Hair follicle dermal papilla cell (primary cell): ENCODE data around the gene VRTN. TPM values are rescaled to one million over a fixed set of nuclear protein-coding genes. Genes with fewer than 3 reads are reported as not detected.

Source experiments
- total RNA-seq: library from RNA; depleted of rRNA; stranded (reverse); fragments of >200 nt; gene quantifications from 2 replicates; pipeline ENCODE4 v1.2.3, GENCODE V29; 2012

VRTN gene, protein sequence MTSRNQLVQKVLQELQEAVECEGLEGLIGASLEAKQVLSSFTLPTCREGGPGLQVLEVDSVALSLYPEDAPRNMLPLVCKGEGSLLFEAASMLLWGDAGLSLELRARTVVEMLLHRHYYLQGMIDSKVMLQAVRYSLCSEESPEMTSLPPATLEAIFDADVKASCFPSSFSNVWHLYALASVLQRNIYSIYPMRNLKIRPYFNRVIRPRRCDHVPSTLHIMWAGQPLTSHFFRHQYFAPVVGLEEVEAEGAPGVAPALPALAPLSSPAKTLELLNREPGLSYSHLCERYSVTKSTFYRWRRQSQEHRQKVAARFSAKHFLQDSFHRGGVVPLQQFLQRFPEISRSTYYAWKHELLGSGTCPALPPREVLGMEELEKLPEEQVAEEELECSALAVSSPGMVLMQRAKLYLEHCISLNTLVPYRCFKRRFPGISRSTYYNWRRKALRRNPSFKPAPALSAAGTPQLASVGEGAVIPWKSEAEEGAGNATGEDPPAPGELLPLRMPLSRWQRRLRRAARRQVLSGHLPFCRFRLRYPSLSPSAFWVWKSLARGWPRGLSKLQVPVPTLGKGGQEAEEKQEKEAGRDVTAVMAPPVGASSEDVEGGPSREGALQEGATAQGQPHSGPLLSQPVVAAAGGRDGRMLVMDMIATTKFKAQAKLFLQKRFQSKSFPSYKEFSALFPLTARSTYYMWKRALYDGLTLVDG
- total RNA-seq, result not detected in 2 replicates

DNA sequence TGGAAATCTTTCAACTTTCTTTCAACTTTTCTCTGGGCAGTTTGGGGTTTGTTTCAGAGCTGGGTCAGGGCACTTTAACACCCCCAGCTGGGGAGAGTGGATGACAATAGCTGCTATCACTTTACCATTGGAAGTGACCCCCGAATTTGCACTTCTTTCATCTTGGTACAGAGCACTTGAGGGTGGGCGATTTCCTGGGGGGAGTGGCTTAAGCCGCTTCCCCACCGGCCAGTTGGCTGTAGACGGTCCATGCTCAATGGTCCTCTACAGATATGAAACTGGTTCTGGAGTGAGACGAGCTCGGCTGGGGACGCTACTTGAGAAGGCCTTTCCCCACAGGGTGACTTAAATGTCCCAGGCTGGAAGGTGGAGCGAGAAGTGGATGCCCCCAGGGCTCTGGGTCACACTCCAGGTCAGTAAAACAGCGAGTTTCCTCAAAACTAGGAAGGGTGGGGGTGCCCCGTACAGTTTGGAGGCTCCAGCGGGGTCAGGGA, at the start of gene VRTN:
Gene VRTN (plus strand): TSS at position 231 of the 494 bp plus-strand sequence. CDS start 8,313 bp downstream, outside the sequence.

DNA sequence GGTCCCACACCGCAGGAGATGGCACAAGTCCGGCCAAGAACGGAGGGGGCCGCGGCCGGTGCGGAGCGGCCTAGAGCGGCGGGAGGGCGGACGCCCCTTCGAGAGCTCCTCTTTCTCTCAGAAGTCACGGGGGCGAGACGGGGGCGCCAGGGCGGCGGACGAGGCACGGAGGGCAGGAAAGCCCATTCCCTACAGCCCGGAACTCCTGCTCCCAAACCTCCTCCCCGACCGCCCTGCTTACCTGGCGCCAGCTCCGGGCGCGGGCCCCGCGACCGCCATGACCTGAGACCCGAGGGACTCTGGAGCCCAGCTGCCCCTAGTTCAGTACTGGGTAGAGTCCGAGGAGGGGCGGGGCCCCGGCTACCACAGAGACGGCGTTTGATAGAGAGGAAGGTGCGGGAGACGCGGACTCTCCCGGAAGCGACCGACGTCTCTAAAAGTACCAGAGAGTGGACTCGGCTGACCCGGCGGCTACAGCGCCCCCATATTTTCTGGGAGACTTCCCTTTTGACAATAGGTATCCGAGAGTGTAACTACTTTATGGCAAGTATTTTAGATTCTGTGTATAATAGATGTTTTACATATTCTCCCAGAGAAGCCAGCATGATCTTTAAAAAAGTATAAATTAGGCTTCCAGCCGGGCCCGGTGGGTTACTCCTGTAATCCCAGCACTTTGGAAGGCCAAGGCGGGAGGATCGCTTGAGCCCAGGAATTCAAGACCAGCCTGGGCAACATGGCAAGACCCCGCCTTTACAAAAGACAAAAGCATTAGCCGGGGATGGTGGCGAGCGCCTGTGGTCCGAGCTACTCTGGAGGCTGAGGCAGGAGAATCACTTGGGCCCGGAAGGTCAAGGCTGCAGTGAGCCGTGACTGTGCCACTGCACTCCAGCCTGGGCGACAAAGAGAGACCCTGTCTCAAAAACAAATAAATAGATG, 45.4 kb upstream of the VRTN start, which contains the start of gene ABCD4:
Gene ABCD4 (minus strand): TSS at position 301 of the 936 bp plus-strand sequence. CDS start 22 bp downstream, at position 279.

Other genes with a start within 250 kb of the VRTN start
- gene VSX2, start 109.0 kb upstream of the VRTN start, total RNA-seq, result not detected in 2 replicates
- gene ABCD4, start 45.5 kb upstream of the VRTN start, total RNA-seq, result 31.3 and 36.8 TPM in 2 replicates
- not detected in 2 replicates for gene SYNDIG1L, start 77.7 kb downstream of the VRTN start, total RNA-seq
- 144 and 268 TPM in 2 replicates for gene NPC2, start 144.8 kb downstream of the VRTN start, total RNA-seq
- 10.1 and 11.5 TPM in 2 replicates for gene ISCA2, start 145.3 kb downstream of the VRTN start, total RNA-seq